HG02623 (cell line): ENCODE measurements around the gene ELP1.
"Not testable (repeated sequence)": the region's sequence is repeated elsewhere in the genome, so short reads cannot be mapped to it uniquely, and the experiment has no call there.

Experiments
- ATAC-seq: cut with Tn5 transposase; IDR thresholded peaks from one replicate; pipeline ENCODE4 v1.9.1; 2021; ENCODE audit warnings: moderate library complexity; ENCODE audit not compliant: unreplicated experiment

The ELP1 gene

GRCh38 chr9:108933718-108934322 lies at the start of gene ELP1:
ELP1 (minus strand) TSS chr9:108934124; CDS start chr9:108931146, 2,978 bp downstream.
- ATAC-seq = peak; percentile 82

GRCh38 chr9:108980893-108981292 lies 47.0 kb upstream of the ELP1 start:
- ATAC-seq = no peak

GRCh38 chr9:108978205-108978604 lies 44.3 kb upstream of the ELP1 start:
- no peak for ATAC-seq

GRCh38 chr9:108973895-108974294 lies 40.0 kb upstream of the ELP1 start:
- no peak for ATAC-seq

- no peak for ATAC-seq
Observed at GRCh38 chr9:108972626-108973209, 38.8 kb upstream of the ELP1 start.

- ATAC-seq = no peak
Observed at GRCh38 chr9:108972186-108972585, 38.3 kb upstream of the ELP1 start.

- not testable (repeated sequence) for ATAC-seq
Observed at GRCh38 chr9:108971392-108971791, 37.5 kb upstream of the ELP1 start.

- no peak for ATAC-seq
Observed at GRCh38 chr9:108967916-108968315, 34.0 kb upstream of the ELP1 start.

GRCh38 chr9:108963459-108964143 lies 29.7 kb upstream of the ELP1 start:
- no peak for ATAC-seq

GRCh38 chr9:108961151-108961550 lies 27.2 kb upstream of the ELP1 start:
- ATAC-seq = no peak

GRCh38 chr9:108960331-108960730 lies 26.4 kb upstream of the ELP1 start:
- no peak for ATAC-seq

GRCh38 chr9:108956631-108957026 lies 22.7 kb upstream of the ELP1 start:
- no peak for ATAC-seq

- no peak for ATAC-seq
Observed at GRCh38 chr9:108956022-108956630, 22.2 kb upstream of the ELP1 start.

GRCh38 chr9:108953983-108954574 lies 20.2 kb upstream of the ELP1 start:
- no peak for ATAC-seq

GRCh38 chr9:108951578-108951977 lies 17.7 kb upstream of the ELP1 start:
- no peak for ATAC-seq

- ATAC-seq = no peak
Observed at GRCh38 chr9:108950168-108950567, 16.2 kb upstream of the ELP1 start.

- ATAC-seq = no peak
Observed at GRCh38 chr9:108939975-108940374, 6.1 kb upstream of the ELP1 start.

GRCh38 chr9:108937561-108938305 lies 3.8 kb upstream of the ELP1 start:
- ATAC-seq = no peak

- peak; percentile 76 for ATAC-seq
Observed at GRCh38 chr9:108934323-108934893, 484 bp upstream of the ELP1 start, which contains the start of gene ABITRAM. ABITRAM (plus strand) TSS chr9:108934400; CDS start chr9:108934487, 87 bp downstream.

- peak; percentile 12 for ATAC-seq
Observed at GRCh38 chr9:108933231-108933717, 650 bp downstream of the ELP1 start.
